Osteoblast (primary cell): Measurements from ENCODE around the gene ZNF554. TPM values are rescaled to one million over a fixed set of nuclear protein-coding genes. Genes with fewer than 3 reads are reported as not detected.

Experiments used
- DNase-seq: peaks from one replicate; pipeline ENCODE4 v3.0.0; 2011; ENCODE audit warnings: low spot score, mixed read lengths; ENCODE audit not compliant: insufficient read length; ENCODE audit errors: missing footprints
- H2AFZ ChIP-seq: 2 replicates; pipeline ENCODE4 v1.6.0; 2011; ENCODE audit warnings: mild to moderate bottlenecking, low read length
- H3K27ac ChIP-seq: 2 replicates; pipeline ENCODE4 v1.5.1; 2011; ENCODE audit warnings: mild to moderate bottlenecking, low read depth, low read length, moderate library complexity
- H3K27me3 ChIP-seq: 2 replicates; pipeline ENCODE4 v1.6.0; 2012; ENCODE audit warnings: mild to moderate bottlenecking, control low read depth, inconsistent platforms, low read length, moderate library complexity; ENCODE audit not compliant: insufficient read depth
- H3K36me3 ChIP-seq: 2 replicates; pipeline ENCODE4 v1.5.1; 2011; ENCODE audit warnings: mild to moderate bottlenecking, low read length, control low read depth, moderate library complexity; ENCODE audit not compliant: insufficient read depth
- H3K4me1 ChIP-seq: 2 replicates; pipeline ENCODE4 v1.5.1; 2011; ENCODE audit warnings: mild to moderate bottlenecking, low read length, control low read depth, moderate library complexity; ENCODE audit not compliant: insufficient read depth
- H3K4me2 ChIP-seq: 2 replicates; pipeline ENCODE4 v1.6.0; 2011; ENCODE audit warnings: mild to moderate bottlenecking, low read length; ENCODE audit not compliant: insufficient read depth
- H3K4me3 ChIP-seq: fragments of 200-600 bp; sonication (generic); 3 replicates; pipeline ENCODE4 v1.5.1; 2012; ENCODE audit warnings: mild to moderate bottlenecking, low read length, inconsistent platforms; ENCODE audit not compliant: insufficient read depth
- H3K79me2 ChIP-seq: 2 replicates; pipeline ENCODE4 v1.6.0; 2012; ENCODE audit warnings: mild to moderate bottlenecking, low read length, control low read depth, inconsistent platforms; ENCODE audit not compliant: insufficient read depth
- H3K9me3 ChIP-seq: 2 replicates; pipeline ENCODE4 v1.5.1; 2011; ENCODE audit warnings: low read depth, low read length, control low read depth
- H4K20me1 ChIP-seq: 2 replicates; pipeline ENCODE4 v1.6.0; 2012; ENCODE audit warnings: mild to moderate bottlenecking, low read length, control low read depth; ENCODE audit not compliant: insufficient read depth
- CTCF ChIP-seq: IDR thresholded peaks from 2 replicates; pipeline ENCODE4 v1.5.1; 2011; ENCODE audit warnings: mild to moderate bottlenecking, low read depth, low read length, moderate library complexity; ENCODE audit errors: extremely low read depth
- total RNA-seq: library from RNA; depleted of rRNA; stranded (reverse); fragments of >200 nt; gene quantifications from 2 replicates; pipeline ENCODE4 v1.2.3, GENCODE V29; 2012

Gene ZNF554
- total RNA-seq, 1 donor = 5.8 TPM

- Histone ChIP-seq H3K27ac (no peak overlapping the region), H3K4me1 (peaks cover 7% of the 10 kb centered on the region), H3K79me2 (peaks cover 44% of the 10 kb centered on the region), H3K4me3 (peak overlapping the region; percentile 92), H3K9me3 (no peaks in the 10 kb centered on the region), H2AFZ (peak overlapping the region; percentile 20), H3K36me3 (peaks cover 4% of the 10 kb centered on the region), H3K27me3 (no peaks in the 10 kb centered on the region), H3K4me2 (peak overlapping the region; percentile 91), H4K20me1 (peaks cover 4% of the 10 kb centered on the region)
- TF ChIP-seq CTCF = no peak
- peak; percentile 75 for DNase-seq
Observed at GRCh38 chr19:2841855-2842574, 22.3 kb downstream of the ZNF554 start.

GRCh38 chr19:2845107-2845506 lies 25.4 kb downstream of the ZNF554 start:
- no peak overlapping the region for H3K4me3 ChIP-seq
- no peak for TF ChIP-seq CTCF
- H3K9me3 ChIP-seq = no peaks in the 10 kb centered on the region

GRCh38 chr19:2846180-2846894 lies 26.7 kb downstream of the ZNF554 start:
- Histone ChIP-seq H4K20me1 (peaks cover 4% of the 10 kb centered on the region), H3K4me1 (peaks cover 7% of the 10 kb centered on the region), H3K9me3 (peaks cover 3% of the 10 kb centered on the region), H3K27ac (no peak overlapping the region), H2AFZ (no peak overlapping the region), H3K79me2 (peaks cover 66% of the 10 kb centered on the region), H3K4me2 (no peak overlapping the region), H3K36me3 (peaks cover 12% of the 10 kb centered on the region), H3K4me3 (no peak overlapping the region), H3K27me3 (no peaks in the 10 kb centered on the region)
- no peak for TF ChIP-seq CTCF
- no peak for DNase-seq

More at GRCh38 chr19:2845107-2845506, 25.4 kb downstream of the ZNF554 start:
- H2AFZ ChIP-seq = no peak overlapping the region
- peaks cover 4% of the 10 kb centered on the region for H4K20me1 ChIP-seq
- H3K79me2 ChIP-seq = peaks cover 63% of the 10 kb centered on the region
- H3K27ac ChIP-seq = no peak overlapping the region
- H3K4me1 ChIP-seq = peaks cover 7% of the 10 kb centered on the region
- no peak for DNase-seq
- no peak overlapping the region for H3K4me2 ChIP-seq
- no peaks in the 10 kb centered on the region for H3K27me3 ChIP-seq
- peaks cover 4% of the 10 kb centered on the region for H3K36me3 ChIP-seq

GRCh38 chr19:2847507-2847906 lies 27.8 kb downstream of the ZNF554 start:
- peaks cover 4% of the 10 kb centered on the region for H4K20me1 ChIP-seq
- peaks cover 22% of the 10 kb centered on the region for H3K36me3 ChIP-seq
- no peaks in the 10 kb centered on the region for H3K27me3 ChIP-seq
- H2AFZ ChIP-seq = no peak overlapping the region
- no peak overlapping the region for H3K4me2 ChIP-seq
- peaks cover 1% of the 10 kb centered on the region for H3K4me1 ChIP-seq
- peaks cover 11% of the 10 kb centered on the region for H3K9me3 ChIP-seq
- DNase-seq = no peak
- H3K79me2 ChIP-seq = peaks cover 57% of the 10 kb centered on the region
- TF ChIP-seq CTCF = no peak
- no peak overlapping the region for H3K4me3 ChIP-seq
- H3K27ac ChIP-seq = no peak overlapping the region
